AML-193 (cell line): Measurements from ENCODE around the gene NFRKB.
A peak's percentile ranks its signal among the peaks of the same experiment; 100 is the strongest.
"Not testable (repeated sequence)": the region's sequence is repeated elsewhere in the genome, so short reads cannot be mapped to it uniquely, and the experiment has no call there.

ENCODE experiments used
- DNase-seq, 2 experiments: peaks; one replicate each; lab custom pipeline; 2025; lab: John Stamatoyannopoulos, UW

Gene NFRKB

GRCh38 chr11:129894278-129895125, 876 bp downstream of the NFRKB start:
- DNase-seq: peak; percentile 16 to 26

GRCh38 chr11:129888451-129888850, 6.9 kb downstream of the NFRKB start:
- DNase-seq: peak; percentile 40 to 51

GRCh38 chr11:129885381-129885780, 10.0 kb downstream of the NFRKB start:
- no peak for DNase-seq

- DNase-seq: no peak
Observed at GRCh38 chr11:129884581-129884980, 10.8 kb downstream of the NFRKB start.

GRCh38 chr11:129881570-129882170, 13.7 kb downstream of the NFRKB start:
- DNase-seq: peak; percentile 12 to 37

GRCh38 chr11:129880311-129880710, 15.1 kb downstream of the NFRKB start:
- no peak for DNase-seq

- DNase-seq: no peak
Observed at GRCh38 chr11:129871914-129872313, 23.5 kb downstream of the NFRKB start.

GRCh38 chr11:129868626-129869025, 26.8 kb downstream of the NFRKB start:
- not testable (repeated sequence) for DNase-seq

- no peak for DNase-seq
Observed at GRCh38 chr11:129866311-129866710, 29.1 kb downstream of the NFRKB start.

GRCh38 chr11:129865701-129866100, 29.7 kb downstream of the NFRKB start:
- DNase-seq: no peak

GRCh38 chr11:129864811-129865210, 30.6 kb downstream of the NFRKB start:
- no peak for DNase-seq

GRCh38 chr11:129861702-129862522, 33.5 kb downstream of the NFRKB start:
- DNase-seq: no peak

GRCh38 chr11:129856036-129856435, 39.3 kb downstream of the NFRKB start:
- no peak for DNase-seq

GRCh38 chr11:129855086-129855485, 40.3 kb downstream of the NFRKB start:
- DNase-seq: no peak

GRCh38 chr11:129854232-129854805, 41.1 kb downstream of the NFRKB start:
- DNase-seq: no peak

GRCh38 chr11:129853518-129854231, 41.7 kb downstream of the NFRKB start:
- no peak for DNase-seq

- DNase-seq: peak; percentile 40 to 46
Observed at GRCh38 chr11:129852125-129852740, 43.1 kb downstream of the NFRKB start.

- DNase-seq: no peak
Observed at GRCh38 chr11:129849447-129850130, 45.8 kb downstream of the NFRKB start.

- not testable (repeated sequence) for DNase-seq
Observed at GRCh38 chr11:129847361-129847760, 48.0 kb downstream of the NFRKB start.

GRCh38 chr11:129846508-129847335, 48.7 kb downstream of the NFRKB start:
- no peak for DNase-seq
